ENCODE results near the gene AGPS. TPM values are rescaled to one million over a fixed set of nuclear protein-coding genes. Genes with fewer than 3 reads are reported as not detected.

AGPS gene
- total and polyA plus RNA-seq, 2 of the 13 experiments (the other 11 are each of a cell fraction or from before 2014, with no cell fraction given): 39.4 to 99.0 TPM

DNA sequence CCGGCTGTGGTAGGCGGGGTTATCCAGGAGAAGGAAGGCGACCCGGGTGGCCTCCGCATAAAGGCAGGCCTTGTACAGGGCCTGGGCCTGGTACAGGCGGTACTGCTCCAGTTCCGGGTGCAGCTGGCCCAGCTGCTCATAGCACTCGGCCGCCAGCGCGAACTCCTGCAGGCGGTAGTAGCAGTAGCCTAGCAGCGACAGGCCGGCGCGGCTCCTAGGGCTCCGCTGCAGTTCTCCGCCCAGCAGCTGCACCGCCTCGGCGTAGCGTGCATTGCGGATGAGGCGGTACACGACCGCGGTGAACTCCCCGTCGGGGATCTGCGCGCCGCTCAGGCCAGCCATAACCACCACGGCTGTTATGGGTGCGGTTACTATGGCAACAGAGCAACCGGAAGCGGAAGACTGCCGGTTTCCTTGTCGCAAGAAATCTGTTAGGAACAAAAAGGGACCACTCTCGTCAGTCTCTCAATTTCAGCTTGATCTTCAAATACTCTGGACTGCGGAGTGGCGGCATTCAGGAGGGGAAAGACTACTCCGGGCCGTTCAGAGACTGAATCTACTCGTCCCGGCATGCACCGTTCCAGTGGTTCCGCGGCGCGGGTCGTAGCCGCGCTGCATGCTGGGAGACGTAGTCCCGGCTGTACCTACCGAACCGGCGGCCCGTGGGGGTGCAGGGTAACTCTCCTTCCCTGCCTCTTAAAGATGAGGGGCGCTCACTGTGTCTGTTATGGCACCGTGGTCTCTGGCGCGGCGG is 160.0 kb downstream of the AGPS start (continued):
- TF ChIP-seq SRSF9 (IDR thresholded peaks at IDR 0.05; ENCODE audit: borderline replicate concordance, insufficient read depth, low read depth, low read length, poor library complexity, severe bottlenecking) (no peak), ZNF614 (CRISPR knock-in tag; IDR thresholded peaks at IDR 0.05; ENCODE audit: borderline replicate concordance) (no peak; the same call in 1 of the 2 replicates), TSC22D2 (CRISPR knock-in tag; IDR thresholded peaks at IDR 0.05; ENCODE audit: borderline replicate concordance) (no peak; the same call in 1 of the 2 replicates), TBX2 (CRISPR knock-in tag; IDR thresholded peaks at IDR 0.05; ENCODE audit: borderline replicate concordance) (peak; percentile 68), ZNF547 (CRISPR knock-in tag; IDR thresholded peaks at IDR 0.05) (0 out of 2 replicates have a peak, but pooled peaks have one; percentile 51), TAF1 (CRISPR knock-in tag; IDR thresholded peaks at IDR 0.05) (peak; percentile 50; the same call in 1 of the 2 replicates), GPN1 (CRISPR knock-in tag; IDR thresholded peaks at IDR 0.05; ENCODE audit: borderline replicate concordance) (no peak), MBNL3 (CRISPR knock-in tag; conservative IDR thresholded peaks at IDR 0.05) (no peak), YY1 (IDR thresholded peaks at IDR 0.05; ENCODE audit: insufficient read depth, insufficient replicate concordance, low read depth, low read length) (peak; percentile 66), ZNF513 (CRISPR knock-in tag; conservative IDR thresholded peaks at IDR 0.05) (no peak), TEAD3 (CRISPR knock-in tag; optimal IDR thresholded peaks at IDR 0.05; ENCODE audit: borderline replicate concordance) (peak; percentile 53), ZNF746 (CRISPR knock-in tag; IDR thresholded peaks at IDR 0.05) (no peak; the same call in 1 of the 2 replicates), AHR (CRISPR knock-in tag; IDR thresholded peaks at IDR 0.05) (no peak; the same call in none of the 2 replicates), TEAD2 (CRISPR knock-in tag; IDR thresholded peaks at IDR 0.05) (no peak), PATZ1 (CRISPR knock-in tag; IDR thresholded peaks at IDR 0.05) (peak; percentile 72; the same call in 1 of the 2 replicates), JDP2 (CRISPR knock-in tag; IDR thresholded peaks at IDR 0.05; ENCODE audit: borderline replicate concordance) (no peak), SNRNP70 (IDR thresholded peaks at IDR 0.05; ENCODE audit: low read depth, low read length) (no peak)
- TF ChIP-seq, protein P1, sequence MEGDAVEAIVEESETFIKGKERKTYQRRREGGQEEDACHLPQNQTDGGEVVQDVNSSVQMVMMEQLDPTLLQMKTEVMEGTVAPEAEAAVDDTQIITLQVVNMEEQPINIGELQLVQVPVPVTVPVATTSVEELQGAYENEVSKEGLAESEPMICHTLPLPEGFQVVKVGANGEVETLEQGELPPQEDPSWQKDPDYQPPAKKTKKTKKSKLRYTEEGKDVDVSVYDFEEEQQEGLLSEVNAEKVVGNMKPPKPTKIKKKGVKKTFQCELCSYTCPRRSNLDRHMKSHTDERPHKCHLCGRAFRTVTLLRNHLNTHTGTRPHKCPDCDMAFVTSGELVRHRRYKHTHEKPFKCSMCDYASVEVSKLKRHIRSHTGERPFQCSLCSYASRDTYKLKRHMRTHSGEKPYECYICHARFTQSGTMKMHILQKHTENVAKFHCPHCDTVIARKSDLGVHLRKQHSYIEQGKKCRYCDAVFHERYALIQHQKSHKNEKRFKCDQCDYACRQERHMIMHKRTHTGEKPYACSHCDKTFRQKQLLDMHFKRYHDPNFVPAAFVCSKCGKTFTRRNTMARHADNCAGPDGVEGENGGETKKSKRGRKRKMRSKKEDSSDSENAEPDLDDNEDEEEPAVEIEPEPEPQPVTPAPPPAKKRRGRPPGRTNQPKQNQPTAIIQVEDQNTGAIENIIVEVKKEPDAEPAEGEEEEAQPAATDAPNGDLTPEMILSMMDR (CRISPR knock-in tag; IDR thresholded peaks at IDR 0.05): peak; percentile 36
- TF ChIP-seq, protein P2, sequence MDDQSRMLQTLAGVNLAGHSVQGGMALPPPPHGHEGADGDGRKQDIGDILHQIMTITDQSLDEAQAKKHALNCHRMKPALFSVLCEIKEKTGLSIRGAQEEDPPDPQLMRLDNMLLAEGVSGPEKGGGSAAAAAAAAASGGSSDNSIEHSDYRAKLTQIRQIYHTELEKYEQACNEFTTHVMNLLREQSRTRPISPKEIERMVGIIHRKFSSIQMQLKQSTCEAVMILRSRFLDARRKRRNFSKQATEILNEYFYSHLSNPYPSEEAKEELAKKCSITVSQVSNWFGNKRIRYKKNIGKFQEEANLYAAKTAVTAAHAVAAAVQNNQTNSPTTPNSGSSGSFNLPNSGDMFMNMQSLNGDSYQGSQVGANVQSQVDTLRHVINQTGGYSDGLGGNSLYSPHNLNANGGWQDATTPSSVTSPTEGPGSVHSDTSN (CRISPR knock-in tag; IDR thresholded peaks at IDR 0.05; ENCODE audit: borderline replicate concordance): no peak
- TF ChIP-seq, protein P3, sequence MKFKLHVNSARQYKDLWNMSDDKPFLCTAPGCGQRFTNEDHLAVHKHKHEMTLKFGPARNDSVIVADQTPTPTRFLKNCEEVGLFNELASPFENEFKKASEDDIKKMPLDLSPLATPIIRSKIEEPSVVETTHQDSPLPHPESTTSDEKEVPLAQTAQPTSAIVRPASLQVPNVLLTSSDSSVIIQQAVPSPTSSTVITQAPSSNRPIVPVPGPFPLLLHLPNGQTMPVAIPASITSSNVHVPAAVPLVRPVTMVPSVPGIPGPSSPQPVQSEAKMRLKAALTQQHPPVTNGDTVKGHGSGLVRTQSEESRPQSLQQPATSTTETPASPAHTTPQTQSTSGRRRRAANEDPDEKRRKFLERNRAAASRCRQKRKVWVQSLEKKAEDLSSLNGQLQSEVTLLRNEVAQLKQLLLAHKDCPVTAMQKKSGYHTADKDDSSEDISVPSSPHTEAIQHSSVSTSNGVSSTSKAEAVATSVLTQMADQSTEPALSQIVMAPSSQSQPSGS (CRISPR knock-in tag; IDR thresholded peaks at IDR 0.05): peak; percentile 45; the same call in 1 of the 2 replicates
